IMR-90 (cell line): ENCODE data around the gene IMPG2. TPM values are rescaled to one million over a fixed set of nuclear protein-coding genes. Genes with fewer than 3 reads are reported as not detected.

Source experiments
- ATAC-seq: fragments of 200-7000 bp; cut with Tn5 transposase; 2 replicates; pipeline ENCODE4 v1.9.1; 2020; ENCODE audit warnings: low read depth, mild to moderate bottlenecking, moderate library complexity
- BruUV-seq: library from RNA; stranded (reverse); fragments of 400-500 nt; replicated peaks from 2 replicates; lab custom pipeline; 2021; lab: Mats Ljungman, UMichigan
- CTCF ChIA-PET: fragments of 300-600 bp; formaldehyde crosslinking; extraction: SDS; loops from one replicate; lab custom pipeline; 2021; ENCODE audit warnings: antibody characterized with exemption; lab: Yijun Ruan, JAX
- POLR2A ChIA-PET: fragments of 300-600 bp; sonication (Branson Sonifier 250); formaldehyde crosslinking; loops from one replicate; lab custom pipeline; 2022; ENCODE audit warnings: antibody characterized with exemption; ENCODE audit not compliant: unreplicated experiment; lab: Charles Lee
- DNase-seq: peaks from one replicate; pipeline ENCODE4 v3.0.0; 2013
- H2AFZ ChIP-seq: replicated peaks from 2 replicates; pipeline ENCODE3; 2013; ENCODE audit warnings: low read length, mild to moderate bottlenecking; ENCODE audit not compliant: poor library complexity
- H2AK5ac ChIP-seq: 2 replicates; pipeline ENCODE4 v1.6.1; 2013; ENCODE audit warnings: low read depth, low read length, inconsistent platforms
- H2AK9ac ChIP-seq: replicated peaks from 2 replicates; pipeline ENCODE3; 2013; ENCODE audit warnings: mild to moderate bottlenecking, low read depth, low read length, moderate library complexity; ENCODE audit not compliant: poor library complexity
- H2BK120ac ChIP-seq: 2 replicates; pipeline ENCODE4 v1.6.1; 2013; ENCODE audit warnings: low read depth, low read length, inconsistent platforms
- H2BK15ac ChIP-seq: 3 replicates; pipeline ENCODE4 v1.6.1; 2013; ENCODE audit warnings: low read depth, low read length, inconsistent platforms
- H2BK20ac ChIP-seq: 2 replicates; pipeline ENCODE4 v1.6.1; 2013; ENCODE audit warnings: low read depth, mild to moderate bottlenecking, inconsistent platforms, low read length, moderate library complexity
- H2BK5ac ChIP-seq: 2 replicates; pipeline ENCODE4 v1.6.1; 2013; ENCODE audit warnings: mild to moderate bottlenecking, low read depth, low read length, inconsistent platforms; ENCODE audit not compliant: poor library complexity, severe bottlenecking
- H3K14ac ChIP-seq: replicated peaks from 2 replicates; pipeline ENCODE4 v1.6.1; 2013; ENCODE audit warnings: low read depth, low read length, inconsistent platforms
- H3K18ac ChIP-seq: 2 replicates; pipeline ENCODE4 v1.6.1; 2013; ENCODE audit warnings: low read depth, low read length, control low read depth
- H3K23ac ChIP-seq: 2 replicates; pipeline ENCODE4 v1.6.1; 2013; ENCODE audit warnings: low read depth, low read length, inconsistent platforms
- H3K27ac ChIP-seq: 2 replicates; pipeline ENCODE4 v1.5.1; 2013; ENCODE audit warnings: mild to moderate bottlenecking, control low read depth, low read length; ENCODE audit not compliant: insufficient read depth
- H3K27me3 ChIP-seq: 2 replicates; pipeline ENCODE4 v1.6.1; 2013; ENCODE audit warnings: low read length; ENCODE audit not compliant: control insufficient read depth, insufficient read depth
- H3K36me3 ChIP-seq: 2 replicates; pipeline ENCODE4 v1.6.1; 2013; ENCODE audit warnings: low read length, mixed read lengths; ENCODE audit not compliant: control insufficient read depth, insufficient read depth
- H3K4ac ChIP-seq: 2 replicates; pipeline ENCODE4 v1.6.1; 2013; ENCODE audit warnings: low read depth, low read length, inconsistent platforms
- H3K4me1 ChIP-seq: 2 replicates; pipeline ENCODE4 v1.6.1; 2013; ENCODE audit warnings: low read length, mixed read lengths; ENCODE audit not compliant: control insufficient read depth, insufficient read depth
- H3K4me2 ChIP-seq: 2 replicates; pipeline ENCODE4 v1.6.1; 2013; ENCODE audit warnings: low read depth, mild to moderate bottlenecking, control low read depth, low read length, moderate library complexity
- H3K4me3 ChIP-seq: 2 replicates; pipeline ENCODE4 v1.5.1; 2013; ENCODE audit warnings: low read depth, mild to moderate bottlenecking, control low read depth, low read length, moderate library complexity; ENCODE audit not compliant: insufficient read depth
- H3K56ac ChIP-seq: 2 replicates; pipeline ENCODE4 v1.6.1; 2013; ENCODE audit warnings: low read length, inconsistent platforms; ENCODE audit not compliant: insufficient read depth; ENCODE audit errors: extremely low read depth
- H3K79me1 ChIP-seq, 2 experiments: 2 replicates each; pipeline ENCODE4 v1.6.1; 2013; ENCODE audit warnings: low read length in 2 of 2, inconsistent platforms in 1 of 2, low read depth in 1 of 2
- H3K9ac ChIP-seq: 2 replicates; pipeline ENCODE4 v1.6.1; 2013; ENCODE audit warnings: low read depth, low read length, control low read depth
- H3K9me1 ChIP-seq: 2 replicates; pipeline ENCODE4 v1.6.1; 2013; ENCODE audit warnings: low read length, inconsistent platforms; ENCODE audit not compliant: insufficient read depth
- H3K9me3 ChIP-seq: 2 replicates; pipeline ENCODE4 v1.6.1; 2013; ENCODE audit warnings: low read length; ENCODE audit not compliant: control insufficient read depth, insufficient read depth
- H4K20me1 ChIP-seq: 2 replicates; pipeline ENCODE4 v1.6.1; 2013; ENCODE audit warnings: low read length, inconsistent platforms; ENCODE audit not compliant: insufficient read depth
- H4K5ac ChIP-seq: 2 replicates; pipeline ENCODE4 v1.6.1; 2013; ENCODE audit warnings: mild to moderate bottlenecking, low read depth, low read length, control low read depth
- H4K8ac ChIP-seq, 2 experiments: 2 replicates each; pipeline ENCODE4 v1.6.1; 2013; ENCODE audit warnings: low read depth in 2 of 2, low read length in 2 of 2, control low read depth in 1 of 2, inconsistent platforms in 1 of 2
- H4K91ac ChIP-seq: 2 replicates; pipeline ENCODE4 v1.6.1; 2013; ENCODE audit warnings: low read depth, low read length, inconsistent platforms; ENCODE audit not compliant: insufficient read depth
- MXI1 ChIP-seq: IDR thresholded peaks from 2 replicates; pipeline ENCODE4 v1.6.1; 2012; ENCODE audit warnings: low read depth, mild to moderate bottlenecking, low read length, moderate library complexity, borderline replicate concordance
- RCOR1 ChIP-seq: IDR thresholded peaks from 2 replicates; pipeline ENCODE4 v1.6.1; 2012; ENCODE audit warnings: mild to moderate bottlenecking, low read length, improper control_type of control experiment; ENCODE audit not compliant: insufficient replicate concordance
- USF2 ChIP-seq: fragments of 150-350 bp; IDR thresholded peaks from 2 replicates; pipeline ENCODE4 v1.6.1; 2017; ENCODE audit warnings: mild to moderate bottlenecking, antibody characterized with exemption, low read length, low read depth
- WGBS, 2 experiments: methylation state at CpG; one replicate each; pipeline versions ENCODE4 v1.1.5 to v1.1.7; 2013; ENCODE audit warnings: missing lambda C conversion rate in 2 of 2; ENCODE audit not compliant: insufficient read length in 1 of 2; ENCODE audit errors: extremely low coverage in 2 of 2; 5-methylcytosine and 5-hydroxymethylcytosine counted together
- dilution Hi-C: fragments of 300-500 bp; cut with HindIII; formaldehyde crosslinking; loops from one replicate; pipeline ENCODE4 v1.14.3; 2018; ENCODE audit warnings: low sequenced_read_pairs; ENCODE audit not compliant: unreplicated experiment
- in situ Hi-C: fragments of 300-500 bp; cut with MboI; formaldehyde crosslinking; loops from 3 replicates; pipeline ENCODE4 v1.14.3; 2019; ENCODE audit warnings: low sequenced_read_pairs, inconsistent platforms, mixed read lengths
- intact Hi-C: fragments of 100-400 bp; cut with micrococcal nuclease; formaldehyde crosslinking; loops from 2 replicates; pipeline ENCODE4 v1.10.0; 2022
- polyA plus RNA-seq, 3 experiments: library from polyadenylated mRNA; depleted of rRNA; stranded (reverse); fragments of >200 nt; gene quantifications; 2 replicates each; pipeline ENCODE4 v1.2.3, GENCODE V29; 2012; ENCODE audit warnings: low replicate concordance in 1 of 3
- total RNA-seq: library from RNA; depleted of rRNA; stranded (reverse); fragments of >200 nt; gene quantifications from 2 replicates; pipeline ENCODE4 v1.2.3, GENCODE V29; 2012

The IMPG2 gene
- total and polyA plus RNA-seq, 2 of the 4 experiments (the other 2 are of a cell fraction): 0.10 to 0.18 TPM

GRCh38 chr3:101194392-101194791 lies 126.0 kb downstream of the IMPG2 start:
- dilution Hi-C loops: no loop called here
- Histone ChIP-seq H3K4ac (no peak overlapping the region; the same call in 1 of the 2 replicates), H3K4me2 (no peak overlapping the region), H3K9ac (no peak overlapping the region), H3K27ac (no peak overlapping the region), H4K5ac (no peak overlapping the region), H3K36me3 (no peaks in the 10 kb centered on the region), H3K18ac (no peak overlapping the region), H2AK5ac (no peak overlapping the region), H2AK9ac (no peak overlapping the region), H4K91ac (no peak overlapping the region), H2BK15ac (no peak overlapping the region), H3K14ac (no peak overlapping the region), H3K56ac (no peak overlapping the region), H2BK20ac (no peak overlapping the region), H2BK120ac (no peak overlapping the region; the same call in 1 of the 2 replicates), H2BK5ac (no peak overlapping the region), H2AFZ (no peak overlapping the region), H3K4me1 (peaks cover 1% of the 10 kb centered on the region; the same call in 1 of the 2 replicates), H3K9me3 (no peaks in the 10 kb centered on the region), H3K27me3 (no peaks in the 10 kb centered on the region), H3K79me1 (no peaks in the 10 kb centered on the region), H4K8ac (no peak overlapping the region), H4K20me1 (no peaks in the 10 kb centered on the region), H3K23ac (no peak overlapping the region), H3K4me3 (no peak overlapping the region), H3K9me1 (peaks cover 3% of the 10 kb centered on the region; the same call in 1 of the 2 replicates)
- intact Hi-C loops: loop anchor here (5.0 to 10.0 kb wide), 2 partner anchors 242 to 880 kb away; no protein-coding TSS in a partner anchor
- WGBS, 2 experiments: no CpG with 5 or more reads among the region's 3 CpGs
- no peak for DNase-seq
- in situ Hi-C loops: loop anchor here (5.0 kb wide), 1 partner anchor 302 kb away; no protein-coding TSS in a partner anchor
- TF ChIP-seq RCOR1 (no peak), MXI1 (no peak), USF2 (no peak)
- no peak for ATAC-seq
- no TSS peak for BruUV-seq
- ChIA-PET CTCF (no interaction called here), POLR2A (no interaction called here)
